Retinal pigment epithelial cell (primary cell): ENCODE results near the gene HBS1L.

Source experiments
- DNase-seq: peaks from one replicate; pipeline ENCODE4 v3.0.0-alpha.2; 2010; ENCODE audit warnings: low read depth
- H3K4me3 ChIP-seq: 2 replicates; pipeline ENCODE4 v1.5.1; 2011; ENCODE audit warnings: mild to moderate bottlenecking, low read length, control low read depth, moderate library complexity
- CTCF ChIP-seq: conservative IDR thresholded peaks from 2 replicates; pipeline ENCODE4 v1.5.1; 2011; ENCODE audit warnings: low read depth, low read length, control low read depth, inconsistent platforms

The HBS1L gene

GRCh38 chr6:134974370-134974769, 80.3 kb downstream of the HBS1L start:
- no peak overlapping the region for H3K4me3 ChIP-seq
- no peak for DNase-seq
- TF ChIP-seq CTCF = no peak

- TF ChIP-seq CTCF = no peak
- H3K4me3 ChIP-seq = no peak overlapping the region
- DNase-seq = no peak
These were observed 86.9 kb downstream of the HBS1L start for GRCh38 chr6:134967711-134968110.

GRCh38 chr6:134964451-134965203, 90.0 kb downstream of the HBS1L start:
- no peak for TF ChIP-seq CTCF
- H3K4me3 ChIP-seq = no peak overlapping the region
- DNase-seq = no peak

- no peak for TF ChIP-seq CTCF
- H3K4me3 ChIP-seq = no peak overlapping the region
- no peak for DNase-seq
These were observed 92.2 kb downstream of the HBS1L start for GRCh38 chr6:134962421-134962820.

- no peak for DNase-seq
- no peak for TF ChIP-seq CTCF
These were observed 93.3 kb downstream of the HBS1L start for GRCh38 chr6:134961366-134961765.

GRCh38 chr6:134959603-134960002, 95.0 kb downstream of the HBS1L start:
- no peak for TF ChIP-seq CTCF
- H3K4me3 ChIP-seq = no peak overlapping the region
- no peak for DNase-seq

More at GRCh38 chr6:134961366-134961765, 93.3 kb downstream of the HBS1L start:
- H3K4me3 ChIP-seq = no peak overlapping the region

- no peak for TF ChIP-seq CTCF
- DNase-seq = no peak
- no peak overlapping the region for H3K4me3 ChIP-seq
These were observed 97.9 kb downstream of the HBS1L start for GRCh38 chr6:134956676-134957075.
